ENCODE data around the gene SEPTIN1. TPM values are rescaled to one million over a fixed set of nuclear protein-coding genes. Genes with fewer than 3 reads are reported as not detected.

SEPTIN1 gene
- total and polyA plus RNA-seq, 2 of the 13 experiments (the other 11 are each of a cell fraction or from before 2014, with no cell fraction given): 0.18 to 0.67 TPM

DNA sequence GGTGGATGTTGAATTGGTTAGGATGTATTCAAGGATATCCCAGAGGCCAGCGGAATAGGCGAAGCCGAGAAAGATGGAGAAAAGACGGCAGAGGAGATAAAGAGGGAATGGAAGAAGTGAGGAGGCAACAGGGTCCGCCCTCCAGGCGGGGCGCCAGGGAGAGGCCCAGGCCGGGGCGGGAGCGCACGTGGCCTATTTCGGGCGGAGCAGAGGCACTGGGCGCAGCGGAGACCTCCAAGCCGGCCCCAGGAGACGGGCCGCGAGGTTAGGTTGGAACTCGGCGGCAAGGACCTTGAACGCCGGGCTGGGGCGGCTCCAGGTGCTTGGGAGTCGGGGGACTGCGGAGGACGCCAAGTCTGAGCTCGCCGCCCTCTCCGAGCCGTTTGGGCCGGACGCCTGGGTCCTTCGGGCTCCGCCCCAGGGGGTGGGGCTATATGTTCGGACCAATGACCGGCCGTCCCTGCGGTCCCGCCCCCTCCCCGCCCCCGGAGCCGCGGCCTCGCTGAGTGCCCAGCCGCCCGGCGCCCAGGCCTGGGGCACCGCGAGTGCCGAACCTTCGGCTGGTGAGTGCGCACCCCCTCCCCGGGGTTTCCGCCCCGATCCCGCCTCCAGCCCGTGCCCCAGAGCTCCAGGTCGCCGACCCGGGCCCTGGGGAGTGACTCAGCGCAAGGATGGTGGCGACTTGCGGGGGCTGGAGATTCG is 24.9 kb upstream of the SEPTIN1 start, which contains the start of gene ZNF771 (continued):
- TF ChIP-seq, protein P1, sequence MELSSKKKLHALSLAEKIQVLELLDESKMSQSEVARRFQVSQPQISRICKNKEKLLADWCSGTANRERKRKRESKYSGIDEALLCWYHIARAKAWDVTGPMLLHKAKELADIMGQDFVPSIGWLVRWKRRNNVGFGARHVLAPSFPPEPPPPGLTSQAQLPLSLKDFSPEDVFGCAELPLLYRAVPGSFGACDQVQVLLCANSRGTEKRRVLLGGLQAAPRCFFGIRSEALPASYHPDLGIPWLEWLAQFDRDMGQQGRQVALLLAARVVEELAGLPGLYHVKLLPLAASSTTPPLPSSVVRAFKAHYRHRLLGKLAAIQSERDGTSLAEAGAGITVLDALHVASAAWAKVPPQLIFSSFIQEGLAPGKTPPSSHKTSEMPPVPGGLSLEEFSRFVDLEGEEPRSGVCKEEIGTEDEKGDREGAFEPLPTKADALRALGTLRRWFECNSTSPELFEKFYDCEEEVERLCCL (CRISPR knock-in tag; IDR thresholded peaks at IDR 0.05; ENCODE audit: borderline replicate concordance): no peak
- TF ChIP-seq ZNF468 (CRISPR knock-in tag; IDR thresholded peaks at IDR 0.05) (no peak; the same call in 1 of the 2 replicates), PHF21A (CRISPR knock-in tag; IDR thresholded peaks at IDR 0.05) (peak; percentile 61), MAFF (IDR thresholded peaks at IDR 0.05; ENCODE audit: low read depth, low read length) (no peak), SRY (CRISPR knock-in tag; IDR thresholded peaks at IDR 0.05) (peak; percentile 56), ZNF773 (CRISPR knock-in tag; IDR thresholded peaks at IDR 0.05; ENCODE audit: borderline replicate concordance) (no peak; the same call in 1 of the 2 replicates), JUN (CRISPR knock-in tag; IDR thresholded peaks at IDR 0.05) (no peak)
- TF ChIP-seq, protein P2, sequence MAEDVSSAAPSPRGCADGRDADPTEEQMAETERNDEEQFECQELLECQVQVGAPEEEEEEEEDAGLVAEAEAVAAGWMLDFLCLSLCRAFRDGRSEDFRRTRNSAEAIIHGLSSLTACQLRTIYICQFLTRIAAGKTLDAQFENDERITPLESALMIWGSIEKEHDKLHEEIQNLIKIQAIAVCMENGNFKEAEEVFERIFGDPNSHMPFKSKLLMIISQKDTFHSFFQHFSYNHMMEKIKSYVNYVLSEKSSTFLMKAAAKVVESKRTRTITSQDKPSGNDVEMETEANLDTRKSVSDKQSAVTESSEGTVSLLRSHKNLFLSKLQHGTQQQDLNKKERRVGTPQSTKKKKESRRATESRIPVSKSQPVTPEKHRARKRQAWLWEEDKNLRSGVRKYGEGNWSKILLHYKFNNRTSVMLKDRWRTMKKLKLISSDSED (CRISPR knock-in tag; IDR thresholded peaks at IDR 0.05): no peak; the same call in 1 of the 2 replicates
- TF ChIP-seq, protein P3, sequence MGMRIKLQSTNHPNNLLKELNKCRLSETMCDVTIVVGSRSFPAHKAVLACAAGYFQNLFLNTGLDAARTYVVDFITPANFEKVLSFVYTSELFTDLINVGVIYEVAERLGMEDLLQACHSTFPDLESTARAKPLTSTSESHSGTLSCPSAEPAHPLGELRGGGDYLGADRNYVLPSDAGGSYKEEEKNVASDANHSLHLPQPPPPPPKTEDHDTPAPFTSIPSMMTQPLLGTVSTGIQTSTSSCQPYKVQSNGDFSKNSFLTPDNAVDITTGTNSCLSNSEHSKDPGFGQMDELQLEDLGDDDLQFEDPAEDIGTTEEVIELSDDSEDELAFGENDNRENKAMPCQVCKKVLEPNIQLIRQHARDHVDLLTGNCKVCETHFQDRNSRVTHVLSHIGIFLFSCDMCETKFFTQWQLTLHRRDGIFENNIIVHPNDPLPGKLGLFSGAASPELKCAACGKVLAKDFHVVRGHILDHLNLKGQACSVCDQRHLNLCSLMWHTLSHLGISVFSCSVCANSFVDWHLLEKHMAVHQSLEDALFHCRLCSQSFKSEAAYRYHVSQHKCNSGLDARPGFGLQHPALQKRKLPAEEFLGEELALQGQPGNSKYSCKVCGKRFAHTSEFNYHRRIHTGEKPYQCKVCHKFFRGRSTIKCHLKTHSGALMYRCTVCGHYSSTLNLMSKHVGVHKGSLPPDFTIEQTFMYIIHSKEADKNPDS (CRISPR knock-in tag; IDR thresholded peaks at IDR 0.05): peak; percentile 95
- TF ChIP-seq, protein P4, sequence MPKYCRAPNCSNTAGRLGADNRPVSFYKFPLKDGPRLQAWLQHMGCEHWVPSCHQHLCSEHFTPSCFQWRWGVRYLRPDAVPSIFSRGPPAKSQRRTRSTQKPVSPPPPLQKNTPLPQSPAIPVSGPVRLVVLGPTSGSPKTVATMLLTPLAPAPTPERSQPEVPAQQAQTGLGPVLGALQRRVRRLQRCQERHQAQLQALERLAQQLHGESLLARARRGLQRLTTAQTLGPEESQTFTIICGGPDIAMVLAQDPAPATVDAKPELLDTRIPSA (CRISPR knock-in tag; IDR thresholded peaks at IDR 0.05; ENCODE audit: borderline replicate concordance): 0 out of 2 replicates have a peak, but pooled peaks have one; percentile 79
- TF ChIP-seq, protein P5, sequence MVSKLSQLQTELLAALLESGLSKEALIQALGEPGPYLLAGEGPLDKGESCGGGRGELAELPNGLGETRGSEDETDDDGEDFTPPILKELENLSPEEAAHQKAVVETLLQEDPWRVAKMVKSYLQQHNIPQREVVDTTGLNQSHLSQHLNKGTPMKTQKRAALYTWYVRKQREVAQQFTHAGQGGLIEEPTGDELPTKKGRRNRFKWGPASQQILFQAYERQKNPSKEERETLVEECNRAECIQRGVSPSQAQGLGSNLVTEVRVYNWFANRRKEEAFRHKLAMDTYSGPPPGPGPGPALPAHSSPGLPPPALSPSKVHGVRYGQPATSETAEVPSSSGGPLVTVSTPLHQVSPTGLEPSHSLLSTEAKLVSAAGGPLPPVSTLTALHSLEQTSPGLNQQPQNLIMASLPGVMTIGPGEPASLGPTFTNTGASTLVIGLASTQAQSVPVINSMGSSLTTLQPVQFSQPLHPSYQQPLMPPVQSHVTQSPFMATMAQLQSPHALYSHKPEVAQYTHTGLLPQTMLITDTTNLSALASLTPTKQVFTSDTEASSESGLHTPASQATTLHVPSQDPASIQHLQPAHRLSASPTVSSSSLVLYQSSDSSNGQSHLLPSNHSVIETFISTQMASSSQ (IDR thresholded peaks at IDR 0.05; ENCODE audit: low read depth): no peak
- TF ChIP-seq, protein P5 (CRISPR knock-in tag; IDR thresholded peaks at IDR 0.05; ENCODE audit: borderline replicate concordance): peak; percentile 70; the same call in 1 of the 2 replicates
- TF ChIP-seq, protein P6, sequence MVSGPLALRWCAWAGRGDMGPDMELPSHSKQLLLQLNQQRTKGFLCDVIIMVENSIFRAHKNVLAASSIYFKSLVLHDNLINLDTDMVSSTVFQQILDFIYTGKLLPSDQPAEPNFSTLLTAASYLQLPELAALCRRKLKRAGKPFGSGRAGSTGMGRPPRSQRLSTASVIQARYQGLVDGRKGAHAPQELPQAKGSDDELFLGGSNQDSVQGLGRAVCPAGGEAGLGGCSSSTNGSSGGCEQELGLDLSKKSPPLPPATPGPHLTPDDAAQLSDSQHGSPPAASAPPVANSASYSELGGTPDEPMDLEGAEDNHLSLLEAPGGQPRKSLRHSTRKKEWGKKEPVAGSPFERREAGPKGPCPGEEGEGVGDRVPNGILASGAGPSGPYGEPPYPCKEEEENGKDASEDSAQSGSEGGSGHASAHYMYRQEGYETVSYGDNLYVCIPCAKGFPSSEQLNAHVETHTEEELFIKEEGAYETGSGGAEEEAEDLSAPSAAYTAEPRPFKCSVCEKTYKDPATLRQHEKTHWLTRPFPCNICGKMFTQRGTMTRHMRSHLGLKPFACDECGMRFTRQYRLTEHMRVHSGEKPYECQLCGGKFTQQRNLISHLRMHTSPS (CRISPR knock-in tag; IDR thresholded peaks at IDR 0.05; ENCODE audit: low read depth): peak; percentile 72
